ENCODE measurements around the gene KCNJ14. TPM values are rescaled to one million over a fixed set of nuclear protein-coding genes. Genes with fewer than 3 reads are reported as not detected.

The KCNJ14 gene
- polyA plus RNA-seq, 1 experiment: 0.31 TPM

GRCh38 chr19:48470856-48471255 lies 15.5 kb downstream of the KCNJ14 start:
- ChIA-PET POLR2A (no interaction called here), CTCF (interaction anchor here (1.2 to 2.2 kb wide), 4 partner anchors 9 to 120 kb away, joined by 3 to 13 read pairs (median 6); no protein-coding TSS in a partner anchor)
- Histone ChIP-seq H3K4me3 (ENCODE audit: low read depth, low read length) (no peak overlapping the region), H3K36me3 (ENCODE audit: control insufficient read depth, insufficient read depth, low read length) (peaks cover 46% of the 10 kb centered on the region), H3K27me3 (ENCODE audit: control insufficient read depth, insufficient read depth, low read length) (no peaks in the 10 kb centered on the region)
- DNase-seq (ENCODE audit: low read depth): no peak
- no peak for TF ChIP-seq CTCF (IDR thresholded peaks at IDR 0.05; ENCODE audit: insufficient read depth, low read depth, low read length)

GRCh38 chr19:48471836-48472235 lies 16.5 kb downstream of the KCNJ14 start:
- POLR2A ChIA-PET: no interaction called here
- no peak for TF ChIP-seq CTCF (IDR thresholded peaks at IDR 0.05; ENCODE audit: insufficient read depth, low read depth, low read length)
- no peak overlapping the region for H3K4me3 ChIP-seq (ENCODE audit: low read depth, low read length)

GRCh38 chr19:48473161-48473966 lies 18.0 kb downstream of the KCNJ14 start:
- CTCF ChIA-PET: interaction anchor here (1.2 kb wide), 1 partner anchor 16 kb away, joined by 4 read pairs; no protein-coding TSS in a partner anchor
- H3K27me3 ChIP-seq (ENCODE audit: control insufficient read depth, insufficient read depth, low read length): no peaks in the 10 kb centered on the region
- peaks cover 59% of the 10 kb centered on the region for H3K36me3 ChIP-seq (ENCODE audit: control insufficient read depth, insufficient read depth, low read length)
- no peak for DNase-seq (ENCODE audit: low read depth)
- POLR2A ChIA-PET: interaction anchor here (0.7 kb wide), 1 partner anchor 15 kb away, joined by 3 read pairs; no protein-coding TSS in a partner anchor
- no peak for TF ChIP-seq CTCF (IDR thresholded peaks at IDR 0.05; ENCODE audit: insufficient read depth, low read depth, low read length)
- H3K4me3 ChIP-seq (ENCODE audit: low read depth, low read length): no peak overlapping the region

More at GRCh38 chr19:48471836-48472235, 16.5 kb downstream of the KCNJ14 start:
- no peak for DNase-seq (ENCODE audit: low read depth)
- Histone ChIP-seq H3K27me3 (ENCODE audit: control insufficient read depth, insufficient read depth, low read length) (no peaks in the 10 kb centered on the region), H3K36me3 (ENCODE audit: control insufficient read depth, insufficient read depth, low read length) (peaks cover 47% of the 10 kb centered on the region)
- CTCF ChIA-PET: no interaction called here

- no peak for DNase-seq (ENCODE audit: low read depth)
- H3K4me3 ChIP-seq (ENCODE audit: low read depth, low read length): no peak overlapping the region
- POLR2A ChIA-PET: no interaction called here
- peaks cover 59% of the 10 kb centered on the region for H3K36me3 ChIP-seq (ENCODE audit: control insufficient read depth, insufficient read depth, low read length)
- H3K27me3 ChIP-seq (ENCODE audit: control insufficient read depth, insufficient read depth, low read length): no peaks in the 10 kb centered on the region
- TF ChIP-seq CTCF (IDR thresholded peaks at IDR 0.05; ENCODE audit: insufficient read depth, low read depth, low read length): no peak
- CTCF ChIA-PET: interaction anchor here (1.2 kb wide), 1 partner anchor 15 kb away, joined by 4 read pairs; no protein-coding TSS in a partner anchor
Observed at GRCh38 chr19:48474084-48474592, 18.8 kb downstream of the KCNJ14 start.

- H3K36me3 ChIP-seq (ENCODE audit: control insufficient read depth, insufficient read depth, low read length): peaks cover 56% of the 10 kb centered on the region
- CTCF ChIA-PET: interaction anchor here (0.6 to 1.2 kb wide), 3 partner anchors 8 to 51 kb away, joined by 3 read pairs; no protein-coding TSS in a partner anchor
- no peaks in the 10 kb centered on the region for H3K27me3 ChIP-seq (ENCODE audit: control insufficient read depth, insufficient read depth, low read length)
- no peak for DNase-seq (ENCODE audit: low read depth)
- POLR2A ChIA-PET: no interaction called here
- TF ChIP-seq CTCF (IDR thresholded peaks at IDR 0.05; ENCODE audit: insufficient read depth, low read depth, low read length): no peak
- H3K4me3 ChIP-seq (ENCODE audit: low read depth, low read length): no peak overlapping the region
Observed at GRCh38 chr19:48475369-48476068, 20.1 kb downstream of the KCNJ14 start.

Measured in BJ (cell line).